Heart left ventricle (tissue), 13 donors: ENCODE measurements around the gene GNG8.

Experiments
- CTCF ChIP-seq, 12 donors: fragments of 200-600 bp; sonication (generic) in 4 of 12; IDR thresholded peaks; one replicate each; pipeline versions ENCODE4 v1.5.0 to v1.8.0; 2018 to 2022; ENCODE audit warnings: antibody characterized with exemption in 12 of 12, mild to moderate bottlenecking in 5 of 12
- POLR2A ChIP-seq, 2 donors: fragments of 450-650 bp; IDR thresholded peaks; one replicate each; pipeline ENCODE4 v1.6.1; 2017; ENCODE audit warnings: antibody characterized with exemption in 2 of 2, mild to moderate bottlenecking in 2 of 2, moderate library complexity in 2 of 2
- donor health status: ischemic (EF 13 %, LVEDD 7.1; RV severe dilation, severe dysfunction).
- donor health status: DM: no; HTN: yes; CAD: no.
- donor health status: DM: no; HTN: no; CAD: no.
- donor health status: ischemic (EF 25% LVEDD 6.9; RV normal size, moderate dysfunction).
- donor health status: ischemic (EF 25% LVEDD 5.7; RV mildly dilated, moderate dysfunction).
- donor health status: ischemic (EF 35%, LVEDD 5.7; RV mildly dilated, moderate dysfunction).
- donor health status: nonischemic (EF 11% LVEDD 7.7; RV severe dilation, severe dysfunction).
- donor health status: DM: yes; HTN: yes; CAD: no.
- donor health status: PGD.
- donor health status: ischemic (EF 29% LVEDD 5.4; RV normal size, mild dysfunction).
- donor health status: nonischemic (EF 23%, LVEDD 6.1; RV moderate dilation, normal function).

GRCh38 chr19:46633130-46633529 is 2.9 kb downstream of the GNG8 start:
- TF ChIP-seq POLR2A (IDR thresholded peaks at IDR 0.05) (no peak), CTCF (IDR thresholded peaks at IDR 0.05) (no peak)
